Upper lobe of left lung (tissue), 6 donors: ENCODE data around the gene IGIP. TPM values are rescaled to one million over a fixed set of nuclear protein-coding genes. Genes with fewer than 3 reads are reported as not detected.

Source experiments
- ATAC-seq, 2 donors: fragments of 200-7000 bp; cut with Tn5 transposase; one replicate each; pipeline ENCODE4 v1.9.1; 2022; ENCODE audit warnings: mild to moderate bottlenecking in 2 of 2, moderate library complexity in 2 of 2; ENCODE audit not compliant: low FRiP score in 2 of 2
- DNase-seq, 2 donors: peaks; one replicate each; pipeline ENCODE4 v3.0.0-alpha.2; 2019 to 2020
- H3K27ac ChIP-seq, 4 donors: fragments of 200-600 bp; sonication (generic); one replicate each; pipeline ENCODE4 v1.5.1; 2016 to 2019
- H3K27me3 ChIP-seq, 4 donors: fragments of 200-600 bp; sonication (generic); one replicate each; pipeline ENCODE4 v1.5.1; 2017 to 2019
- H3K36me3 ChIP-seq, 4 donors: fragments of 200-600 bp; sonication (generic); one replicate each; pipeline ENCODE4 v1.5.1; 2016 to 2019
- H3K4me1 ChIP-seq, 4 donors: fragments of 200-600 bp; sonication (generic); one replicate each; pipeline ENCODE4 v1.5.1; 2018 to 2019
- H3K4me3 ChIP-seq, 4 donors: fragments of 200-600 bp; sonication (generic); one replicate each; pipeline ENCODE4 v1.5.1; 2017 to 2019; ENCODE audit warnings: mild to moderate bottlenecking in 2 of 4, moderate library complexity in 1 of 4
- H3K9me3 ChIP-seq, 4 donors: fragments of 200-600 bp; sonication (generic); one replicate each; pipeline ENCODE4 v1.5.1; 2018 to 2019
- EP300 ChIP-seq, 4 donors: sonication (generic); formaldehyde crosslinking; IDR thresholded peaks; one replicate each; pipeline ENCODE4 v1.5.1; 2017; ENCODE audit warnings: antibody characterized with exemption in 4 of 4, control low read depth in 2 of 4
- POLR2A ChIP-seq, 4 donors: fragments of 450-650 bp; IDR thresholded peaks; one replicate each; pipeline ENCODE4 v1.5.1; 2016 to 2017; ENCODE audit warnings: antibody characterized with exemption in 4 of 4, mild to moderate bottlenecking in 2 of 4
- POLR2AphosphoS5 ChIP-seq, 2 donors: sonication (generic); formaldehyde crosslinking; IDR thresholded peaks; one replicate each; pipeline ENCODE4 v1.5.1; 2017; ENCODE audit warnings: antibody characterized with exemption in 2 of 2
- WGBS, 2 donors: methylation state at CpG; one replicate each; pipeline ENCODE4 v1.1.5; 2017 to 2018; 5-methylcytosine and 5-hydroxymethylcytosine counted together
- total RNA-seq, 6 donors: library from RNA; depleted of rRNA in 4 of 6; stranded (reverse); fragments of >200 nt in 4 of 6; gene quantifications; one replicate each; pipeline versions ENCODE4 v1.1.0 to v1.2.1, GENCODE V29; 2016 to 2021
- TF ChIP-seq, protein P1 (sequence below), 6 experiments: fragments of 450-650 bp in 4 of 6; fragments of 200-600 bp in 2 of 6; sonication (generic) in 2 of 6; IDR thresholded peaks; one replicate each; pipeline ENCODE4 v1.5.1; 2016 to 2019; ENCODE audit warnings: antibody characterized with exemption in 6 of 6
- donor health status: DM: no; HTN: no; CAD: no; lungs with moderate emphysema.
- donor health status: DM: no; HTN: yes; CAD: no; lungs with severe emphysema.

Gene IGIP
- total RNA-seq, 6 donors from 2014 or later, result 8.4 to 32.8 (median 11.8) TPM

DNA sequence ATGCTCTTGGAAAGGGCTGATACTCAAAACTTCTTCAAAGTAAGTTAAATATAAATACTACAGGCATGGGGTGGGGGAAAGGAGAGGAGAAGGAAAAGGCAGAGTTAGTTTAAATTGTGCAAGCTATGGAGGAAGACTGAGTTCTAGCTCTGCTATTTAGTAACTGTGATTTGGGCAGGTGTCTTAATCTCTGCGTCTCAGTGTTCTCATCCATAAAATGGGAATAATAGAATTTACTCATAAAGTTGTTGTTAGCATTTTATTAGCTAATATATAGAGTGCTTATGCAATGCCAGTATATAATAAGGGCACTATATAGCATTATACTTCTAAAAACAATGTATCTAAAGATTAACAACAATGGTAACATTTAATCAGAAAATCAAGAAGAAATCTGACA, 24.6 kb upstream of the IGIP start:
- ATAC-seq (no peak), DNase-seq (no peak)
- no peak overlapping the region for H3K27ac ChIP-seq
- TF ChIP-seq, protein P1, sequence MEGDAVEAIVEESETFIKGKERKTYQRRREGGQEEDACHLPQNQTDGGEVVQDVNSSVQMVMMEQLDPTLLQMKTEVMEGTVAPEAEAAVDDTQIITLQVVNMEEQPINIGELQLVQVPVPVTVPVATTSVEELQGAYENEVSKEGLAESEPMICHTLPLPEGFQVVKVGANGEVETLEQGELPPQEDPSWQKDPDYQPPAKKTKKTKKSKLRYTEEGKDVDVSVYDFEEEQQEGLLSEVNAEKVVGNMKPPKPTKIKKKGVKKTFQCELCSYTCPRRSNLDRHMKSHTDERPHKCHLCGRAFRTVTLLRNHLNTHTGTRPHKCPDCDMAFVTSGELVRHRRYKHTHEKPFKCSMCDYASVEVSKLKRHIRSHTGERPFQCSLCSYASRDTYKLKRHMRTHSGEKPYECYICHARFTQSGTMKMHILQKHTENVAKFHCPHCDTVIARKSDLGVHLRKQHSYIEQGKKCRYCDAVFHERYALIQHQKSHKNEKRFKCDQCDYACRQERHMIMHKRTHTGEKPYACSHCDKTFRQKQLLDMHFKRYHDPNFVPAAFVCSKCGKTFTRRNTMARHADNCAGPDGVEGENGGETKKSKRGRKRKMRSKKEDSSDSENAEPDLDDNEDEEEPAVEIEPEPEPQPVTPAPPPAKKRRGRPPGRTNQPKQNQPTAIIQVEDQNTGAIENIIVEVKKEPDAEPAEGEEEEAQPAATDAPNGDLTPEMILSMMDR (IDR thresholded peaks at IDR 0.05), result no peak
- TF ChIP-seq EP300 (IDR thresholded peaks at IDR 0.05) (no peak), POLR2A (IDR thresholded peaks at IDR 0.05) (no peak), POLR2AphosphoS5 (IDR thresholded peaks at IDR 0.05) (no peak)
- WGBS, 2 donors, result 89 to 94% methylated on average over 1 of the region's 1 CpG
- no peaks in the 10 kb centered on the region for H3K9me3 ChIP-seq
- H3K4me1 ChIP-seq, result peaks cover 0 to 5% (median 2%) of the 10 kb centered on the region in 4 donors
- no peaks in the 10 kb centered on the region for H3K27me3 ChIP-seq
- no peaks in the 10 kb centered on the region for H3K36me3 ChIP-seq
- H3K4me3 ChIP-seq, result no peak overlapping the region

DNA sequence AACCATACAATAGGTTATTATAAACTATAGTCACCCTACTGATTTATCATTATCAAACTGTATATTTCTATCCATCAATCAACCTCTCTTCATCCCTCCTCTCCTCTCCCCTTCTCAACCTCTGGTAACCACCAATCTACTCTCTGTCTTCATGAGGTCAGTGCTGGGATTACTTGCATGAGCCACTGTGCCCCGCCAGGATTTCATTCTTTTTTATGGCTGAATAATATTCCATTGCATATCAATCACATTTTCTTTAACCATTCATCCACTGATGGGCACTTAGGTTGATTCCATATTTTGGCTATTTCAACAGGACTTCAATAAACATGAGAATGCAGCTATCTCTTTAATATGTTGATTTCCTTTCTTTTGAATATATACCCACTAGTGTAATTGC, 22.6 kb upstream of the IGIP start:
- no peaks in the 10 kb centered on the region for H3K9me3 ChIP-seq
- DNase-seq (no peak), ATAC-seq (no peak)
- no peak overlapping the region for H3K27ac ChIP-seq
- H3K36me3 ChIP-seq, result no peaks in the 10 kb centered on the region
- no peak for TF ChIP-seq POLR2AphosphoS5 (IDR thresholded peaks at IDR 0.05)
- no peak for TF ChIP-seq EP300 (IDR thresholded peaks at IDR 0.05)
- TF ChIP-seq, protein P1 (IDR thresholded peaks at IDR 0.05), result no peak
- no peak for TF ChIP-seq POLR2A (IDR thresholded peaks at IDR 0.05)
- H3K27me3 ChIP-seq, result no peaks in the 10 kb centered on the region
- peaks cover 10 to 14% (median 12%) of the 10 kb centered on the region in 4 donors for H3K4me1 ChIP-seq
- 76 to 82% methylated on average over 1 of the region's 1 CpG for WGBS, 2 donors
- H3K4me3 ChIP-seq, result no peak overlapping the region

DNA sequence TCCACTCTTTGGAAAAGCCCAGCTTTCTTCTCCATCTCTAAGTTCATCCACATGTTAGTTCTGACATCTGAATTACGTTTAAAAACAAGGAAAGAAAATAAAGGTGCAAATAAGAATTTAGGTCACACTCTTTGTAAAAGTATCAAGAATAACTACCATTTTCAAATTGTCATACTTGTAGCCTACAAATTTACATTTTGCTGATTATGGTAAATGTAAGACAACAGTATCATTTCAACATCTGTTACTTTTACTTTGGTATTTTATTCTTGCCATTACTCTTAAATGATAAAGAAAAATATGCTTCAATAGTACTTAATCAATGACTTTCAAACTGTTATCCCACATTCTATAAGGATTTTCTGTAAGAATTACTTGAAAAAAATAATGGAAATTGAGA, 21.6 kb upstream of the IGIP start:
- no peaks in the 10 kb centered on the region for H3K9me3 ChIP-seq
- 85 to 86% methylated on average over 1 of the region's 1 CpG for WGBS, 2 donors
- no peak for TF ChIP-seq POLR2A (IDR thresholded peaks at IDR 0.05)
- no peak for TF ChIP-seq EP300 (IDR thresholded peaks at IDR 0.05)
- TF ChIP-seq POLR2AphosphoS5 (IDR thresholded peaks at IDR 0.05), result no peak
- peaks cover 16 to 22% (median 19%) of the 10 kb centered on the region in 4 donors for H3K4me1 ChIP-seq
- no peak overlapping the region for H3K27ac ChIP-seq
- ATAC-seq (no peak), DNase-seq (no peak)
- H3K4me3 ChIP-seq, result no peak overlapping the region
- H3K36me3 ChIP-seq, result no peaks in the 10 kb centered on the region
- H3K27me3 ChIP-seq, result no peaks in the 10 kb centered on the region

DNA sequence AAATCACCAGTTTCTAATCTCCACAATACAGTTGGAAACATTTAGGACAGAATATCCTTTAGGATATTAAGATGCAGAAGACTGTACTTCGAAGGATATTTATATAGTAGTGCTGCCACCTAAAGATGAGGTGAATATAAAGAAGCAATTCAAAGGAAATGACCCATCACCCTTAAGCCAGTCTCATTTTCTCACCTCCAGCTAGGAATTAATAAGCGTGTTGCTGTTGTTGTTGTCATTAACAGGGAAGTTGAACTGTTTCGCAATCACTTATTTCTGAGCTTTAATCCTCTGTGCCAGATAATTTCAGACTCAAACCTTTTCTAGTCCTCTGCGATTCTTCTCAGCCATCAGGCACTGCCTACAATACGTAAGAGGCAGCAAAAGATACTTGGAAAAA, 19.6 kb upstream of the IGIP start:
- peaks cover 19 to 32% (median 24%) of the 10 kb centered on the region in 4 donors for H3K4me1 ChIP-seq
- 52 to 54% methylated on average over 5 of the region's 5 CpGs for WGBS, 2 donors
- no peak overlapping the region for H3K4me3 ChIP-seq
- no peak for DNase-seq
- peak overlapping the region in 3 of 4 donors; percentile 94 to 98 (median 95) for H3K27ac ChIP-seq
- H3K27me3 ChIP-seq, result no peaks in the 10 kb centered on the region
- ATAC-seq, result no peak
- TF ChIP-seq POLR2A (IDR thresholded peaks at IDR 0.05), result no peak
- TF ChIP-seq, protein P1 (IDR thresholded peaks at IDR 0.05), result no peak
- no peak for TF ChIP-seq EP300 (IDR thresholded peaks at IDR 0.05)
- TF ChIP-seq POLR2AphosphoS5 (IDR thresholded peaks at IDR 0.05), result no peak
- H3K36me3 ChIP-seq, result no peaks in the 10 kb centered on the region
- H3K9me3 ChIP-seq, result no peaks in the 10 kb centered on the region

DNA sequence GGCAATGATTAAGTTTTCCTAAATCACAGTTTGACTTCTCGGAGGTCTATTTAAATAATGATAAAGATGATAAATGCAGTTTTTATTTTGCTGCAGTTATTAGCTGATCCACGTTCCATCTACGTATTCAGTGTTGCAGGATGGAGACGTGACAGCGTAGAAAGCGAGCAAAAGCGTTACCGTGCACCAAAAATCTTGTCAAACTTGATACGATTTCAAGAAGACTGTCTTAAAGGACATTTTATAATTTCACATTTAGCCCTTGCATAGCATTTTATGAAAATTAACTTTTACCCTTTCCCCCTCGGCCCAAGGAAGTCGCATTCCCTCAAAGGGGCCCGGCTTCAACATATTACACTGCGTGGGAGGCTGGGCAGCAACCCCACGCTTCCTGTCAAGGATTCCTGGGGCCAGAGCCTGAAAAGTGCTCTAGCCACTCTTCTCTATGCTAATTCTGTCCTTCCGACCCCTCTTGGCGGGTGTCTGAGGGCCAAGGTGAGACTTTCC, 18.9 kb upstream of the IGIP start:
- DNase-seq (no peak), ATAC-seq (peak; percentile 38 to 61)
- Histone ChIP-seq H3K36me3 (no peaks in the 10 kb centered on the region), H3K4me1 (peaks cover 22 to 39% (median 27%) of the 10 kb centered on the region in 4 donors), H3K27me3 (no peaks in the 10 kb centered on the region), H3K9me3 (no peaks in the 10 kb centered on the region), H3K27ac (peak overlapping the region; percentile 94 to 98 (median 96)), H3K4me3 (peak overlapping the region; percentile 53 to 94 (median 82))
- no peak for TF ChIP-seq EP300 (IDR thresholded peaks at IDR 0.05)
- no peak for TF ChIP-seq POLR2A (IDR thresholded peaks at IDR 0.05)
- TF ChIP-seq, protein P1 (IDR thresholded peaks at IDR 0.05), result no peak
- no peak for TF ChIP-seq POLR2AphosphoS5 (IDR thresholded peaks at IDR 0.05)
- 38 to 40% methylated on average over 16 of the region's 16 CpGs for WGBS, 2 donors
